H1 (cell line): ENCODE measurements around the gene PSMA2. TPM values are rescaled to one million over a fixed set of nuclear protein-coding genes. Genes with fewer than 3 reads are reported as not detected.

Source experiments
- CEBPB ChIP-seq: IDR thresholded peaks from 2 replicates; pipeline ENCODE4 v1.6.1; 2012; ENCODE audit warnings: low read depth, low read length
- POLR2AphosphoS5 ChIP-seq: IDR thresholded peaks from 2 replicates; pipeline ENCODE4 v1.6.1; 2011; ENCODE audit warnings: low read depth, low read length
- SP4 ChIP-seq: IDR thresholded peaks from 2 replicates; pipeline ENCODE4 v1.6.1; 2012; ENCODE audit warnings: low read length, inconsistent platforms
- polyA plus RNA-seq, 7 experiments: library from polyadenylated mRNA; depleted of rRNA in 3 of 7; stranded (reverse) in 5 of 7; unstranded in 2 of 7; fragments of >200 nt in 5 of 7; fragments of 200-250 nt in 2 of 7; gene quantifications; 1 replicate in 5 of 7; 2 replicates in 1 of 7; 4 replicates in 1 of 7; pipeline versions ENCODE4 v1.2.1 to v1.2.3, GENCODE V29; 2011 to 2013; ENCODE audit warnings: missing spikeins in 2 of 7, mixed read lengths in 2 of 7
- total RNA-seq: library from RNA; stranded (reverse); fragmentation: NEBNext Ultra II Directional; extraction: Animal tissue kit (Norgen Biotek cat#: 25700); gene quantifications from 2 replicates; pipeline ENCODE4 v1.2.1, GENCODE V29; 2021

PSMA2 gene
- total and polyA plus RNA-seq, 2 of the 8 experiments (the other 6 are each of a cell fraction or from before 2014, with no cell fraction given): 211 to 259 TPM

GRCh38 chr7:42939457-42940240 lies 7.7 kb upstream of the PSMA2 start (continued):
- no peak for TF ChIP-seq POLR2AphosphoS5
- TF ChIP-seq CEBPB: no peak
- TF ChIP-seq SP4: no peak
